ENCODE data around the gene AOC3.
"Not testable (repeated sequence)": the region's sequence is repeated elsewhere in the genome, so short reads cannot be mapped to it uniquely, and the experiment has no call there.

Gene AOC3

GRCh38 chr17:42894283-42895184, 43.5 kb downstream of the AOC3 start:
- no peak for DNase-seq (ENCODE audit: low read depth in 2 of 2)

GRCh38 chr17:42895185-42895555, 44.2 kb downstream of the AOC3 start:
- no peak for DNase-seq (ENCODE audit: low read depth in 2 of 2)

DNA sequence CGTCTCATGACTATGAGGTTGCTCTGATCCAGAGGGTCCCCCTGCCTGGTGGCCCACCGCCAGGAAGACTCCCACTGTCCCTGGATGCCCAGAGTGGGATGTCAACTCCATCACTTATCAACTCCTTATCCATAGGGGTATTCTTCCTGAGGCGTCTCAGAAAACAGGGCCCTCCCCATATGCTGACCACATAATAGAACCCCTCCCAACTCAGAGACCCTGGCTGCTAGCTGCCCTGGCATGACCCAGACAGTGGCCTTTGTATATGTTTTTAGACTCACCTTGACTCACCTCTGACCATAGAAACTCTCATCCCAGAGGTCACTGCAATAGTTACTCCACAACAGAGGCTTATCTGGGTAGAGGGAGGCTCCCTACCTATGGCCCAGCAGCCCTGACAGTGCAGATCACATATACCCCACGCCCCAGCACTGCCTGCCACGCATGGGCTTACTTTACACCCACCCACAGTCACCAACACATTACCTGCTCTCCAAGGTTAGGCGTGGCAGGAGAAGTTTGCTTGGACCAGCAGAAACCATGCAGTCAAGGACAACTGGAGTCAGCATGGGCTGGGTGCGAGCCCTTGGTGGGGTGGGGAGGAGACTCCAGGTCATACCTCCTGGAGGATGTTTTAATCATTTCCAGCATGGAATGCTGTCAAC, 47.3 kb downstream of the AOC3 start:
- DNase-seq (ENCODE audit: low read depth in 2 of 2), result no peak

- not testable (repeated sequence) for DNase-seq (ENCODE audit: low read depth in 2 of 2)
Observed at GRCh38 chr17:42899981-42900380, 49.0 kb downstream of the AOC3 start.

DNA sequence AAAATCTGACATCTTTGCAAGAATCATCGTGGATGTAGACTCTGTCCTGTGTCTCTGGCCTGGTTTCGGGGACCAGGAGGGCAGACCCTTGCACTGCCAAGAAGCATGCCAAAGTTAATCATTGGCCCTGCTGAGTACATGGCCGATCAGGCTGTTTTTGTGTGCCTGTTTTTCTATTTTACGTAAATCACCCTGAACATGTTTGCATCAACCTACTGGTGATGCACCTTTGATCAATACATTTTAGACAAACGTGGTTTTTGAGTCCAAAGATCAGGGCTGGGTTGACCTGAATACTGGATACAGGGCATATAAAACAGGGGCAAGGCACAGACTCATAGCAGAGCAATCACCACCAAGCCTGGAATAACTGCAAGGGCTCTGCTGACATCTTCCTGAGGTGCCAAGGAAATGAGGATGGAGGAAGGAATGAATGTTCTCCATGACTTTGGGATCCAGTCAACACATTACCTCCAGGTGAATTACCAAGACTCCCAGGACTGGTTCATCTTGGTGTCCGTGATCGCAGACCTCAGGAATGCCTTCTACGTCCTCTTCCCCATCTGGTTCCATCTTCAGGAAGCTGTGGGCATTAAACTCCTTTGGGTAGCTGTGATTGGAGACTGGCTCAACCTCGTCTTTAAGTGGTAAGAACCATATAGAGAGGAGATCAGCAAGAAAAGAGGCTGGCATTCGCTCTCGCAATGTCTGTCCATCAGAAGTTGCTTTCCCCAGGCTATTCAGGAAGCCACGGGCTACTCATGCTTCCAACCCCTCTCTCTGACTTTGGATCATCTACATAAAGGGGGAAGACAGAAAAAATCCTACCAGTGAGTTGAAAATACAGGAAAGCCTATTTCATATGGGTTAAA, 49.7 kb downstream of the AOC3 start, which contains the start of gene G6PC1:
Gene G6PC1 (plus strand): TSS at position 340 of the 872 bp plus-strand sequence. CDS start 78 bp downstream, at position 418.
- DNase-seq (ENCODE audit: low read depth in 2 of 2), result no peak

GRCh38 chr17:42901535-42902229, 50.7 kb downstream of the AOC3 start:
- no peak for DNase-seq (ENCODE audit: low read depth in 2 of 2)

DNA sequence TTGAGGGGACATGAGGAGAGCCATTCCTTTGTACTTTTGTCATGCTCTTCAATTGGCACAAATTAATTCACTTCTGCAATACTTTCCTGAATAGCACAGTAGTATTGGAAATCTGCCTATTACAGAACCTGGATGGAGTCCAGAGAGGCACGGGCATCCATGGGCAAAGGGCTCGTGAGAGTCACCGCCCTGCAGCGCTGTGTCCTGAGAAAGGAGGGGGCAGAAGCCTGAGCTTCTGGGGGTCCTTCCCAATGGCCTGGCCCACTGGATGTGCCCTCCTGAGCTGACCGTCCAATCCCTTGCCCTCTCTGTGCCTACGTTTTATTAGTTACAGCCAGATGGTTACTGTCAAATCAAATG, 53.1 kb downstream of the AOC3 start:
- no peak for DNase-seq (ENCODE audit: low read depth in 2 of 2)

DNA sequence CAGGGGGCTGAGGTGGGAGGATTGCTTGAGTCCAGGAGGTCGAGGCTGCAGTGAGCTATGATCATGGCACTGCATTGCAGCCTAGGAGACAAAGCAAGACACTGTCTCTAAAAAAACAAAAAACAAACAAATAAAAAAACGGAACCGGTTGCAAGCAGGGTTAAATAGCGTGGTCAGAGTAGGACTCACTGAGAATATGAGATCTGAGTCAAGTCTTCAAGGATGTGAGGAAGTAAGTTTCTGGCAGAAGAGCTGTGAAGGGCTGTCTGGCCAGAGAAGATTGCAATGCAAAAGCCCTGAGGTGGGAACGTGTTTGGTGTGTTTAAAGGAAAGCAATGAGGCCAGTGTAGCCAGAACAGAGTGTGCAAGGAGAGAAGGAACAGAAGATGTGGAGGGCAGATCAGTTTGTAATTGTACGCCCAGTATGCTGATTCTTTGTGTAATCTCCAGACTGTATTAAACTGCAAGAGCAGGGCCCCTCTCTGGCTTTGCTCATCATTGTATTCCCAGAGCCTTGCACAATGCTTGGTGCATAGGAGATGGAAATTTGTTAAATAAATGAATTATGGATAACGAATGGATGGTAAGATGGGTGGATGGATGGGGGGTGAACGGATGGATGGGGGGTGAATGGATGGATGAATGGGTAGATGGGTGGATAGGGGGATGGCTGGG, 55.9 kb downstream of the AOC3 start:
- DNase-seq (ENCODE audit: low read depth in 2 of 2), result no peak

Measured in stimulated activated CD8-positive, alpha-beta memory T cell treated with anti-CD3 and anti-CD28 coated beads, Interleukin-2, amount 100 ng/mL, for 1 hour (primary cell).